ENCODE measurements around the gene PRRC2B. TPM values are rescaled to one million over a fixed set of nuclear protein-coding genes. Genes with fewer than 3 reads are reported as not detected.

Gene PRRC2B
- total and polyA plus RNA-seq, 2 of the 8 experiments (the other 6 are each of a cell fraction or from before 2014, with no cell fraction given) = 37.3 to 249 TPM

DNA sequence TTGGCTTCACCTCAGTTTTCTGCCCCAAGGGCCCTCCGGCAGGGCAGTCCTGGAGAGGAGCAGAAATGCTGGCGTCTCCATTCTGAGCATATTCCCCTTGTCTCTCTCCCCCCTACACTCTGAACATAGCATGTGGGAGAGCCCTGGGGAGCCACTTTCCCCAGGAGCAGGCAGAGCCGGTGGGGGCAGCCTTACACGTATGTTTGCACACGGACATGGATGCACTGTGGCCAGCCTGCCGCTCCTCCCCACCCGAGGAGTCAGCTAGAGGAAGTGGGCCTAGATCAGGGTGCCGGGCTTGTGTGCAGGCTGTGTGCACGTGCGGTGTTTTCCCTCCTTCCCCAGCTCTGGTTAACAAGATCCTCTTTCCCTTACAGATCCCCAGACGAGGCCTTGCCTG is 83.5 kb downstream of the PRRC2B start (continued):
- TF ChIP-seq BCL11A (IDR thresholded peaks at IDR 0.05; ENCODE audit: low read depth in 2 of 2, low read length in 2 of 2) = no peak
- no peak for TF ChIP-seq RNF2 (IDR thresholded peaks at IDR 0.05; ENCODE audit: borderline replicate concordance, low read depth, low read length, missing control alignments, poor library complexity, severe bottlenecking)
- TF ChIP-seq GABPA (IDR thresholded peaks at IDR 0.05; ENCODE audit: borderline replicate concordance, insufficient read depth, low read length) = no peak

All from H1 (cell line).